ENCODE results near the gene ADTRP.

ADTRP gene

GRCh38 chr6:11756292-11756691 lies 22.3 kb downstream of the ADTRP start:
- TF ChIP-seq ZFX (IDR thresholded peaks at IDR 0.05) (no peak), CTCF (conservative IDR thresholded peaks at IDR 0.05) (no peak)
- H3K27ac ChIP-seq: no peak overlapping the region

DNA sequence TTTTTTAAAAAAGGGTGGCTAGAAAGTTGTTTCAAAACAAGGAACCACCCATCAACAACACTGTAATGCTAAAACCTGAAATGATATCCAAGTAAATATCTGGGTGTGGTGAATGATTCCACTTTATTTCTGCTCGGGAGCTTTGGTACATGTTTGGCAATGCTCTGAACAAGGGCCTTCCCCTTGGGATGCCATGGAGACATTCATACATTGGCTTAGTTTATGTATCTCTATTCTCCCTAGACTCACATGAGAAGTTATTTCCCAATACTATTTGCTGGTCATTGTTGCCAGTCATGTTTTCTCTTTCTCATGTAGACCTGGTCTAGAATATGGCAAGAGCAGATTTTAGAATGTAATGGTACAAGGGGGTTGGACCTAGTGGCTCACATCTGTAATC lies 22.9 kb downstream of the ADTRP start:
- no peak overlapping the region for H3K27ac ChIP-seq
- TF ChIP-seq CTCF (conservative IDR thresholded peaks at IDR 0.05) (no peak), ZFX (IDR thresholded peaks at IDR 0.05) (no peak)

DNA sequence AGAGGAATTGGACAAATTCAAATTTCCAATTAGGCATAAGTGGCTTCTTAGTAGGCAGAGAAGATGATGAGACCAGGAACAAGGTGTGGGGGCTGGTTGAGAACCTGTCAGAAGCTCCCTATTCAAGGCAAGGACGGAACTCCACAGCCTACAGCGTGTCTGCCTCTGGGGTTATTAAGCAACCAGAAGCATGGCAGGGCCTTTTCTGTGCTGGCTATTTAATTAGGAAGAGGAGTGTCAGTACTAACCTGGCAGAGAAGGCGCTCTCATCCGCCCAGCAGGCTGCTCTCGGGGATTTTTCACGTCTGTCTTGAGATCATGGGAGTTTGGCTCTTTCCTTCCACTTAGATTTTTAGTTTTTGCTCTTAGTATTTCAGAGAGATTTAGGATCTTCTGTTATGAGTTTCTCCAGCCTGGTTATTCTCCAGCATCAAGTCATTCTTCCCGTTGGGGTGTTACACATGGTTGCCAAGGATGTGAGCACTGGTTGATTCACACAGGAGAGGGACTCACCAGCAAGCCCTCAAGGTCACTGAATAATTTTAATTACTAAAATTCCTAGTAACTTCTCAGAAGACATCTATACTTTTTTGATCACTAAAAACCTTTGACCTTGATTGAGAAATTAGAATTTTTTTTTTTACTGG lies 23.9 kb downstream of the ADTRP start:
- TF ChIP-seq CTCF (conservative IDR thresholded peaks at IDR 0.05): no peak
- no peak for TF ChIP-seq ZFX (IDR thresholded peaks at IDR 0.05)
- no peak overlapping the region for H3K27ac ChIP-seq

DNA sequence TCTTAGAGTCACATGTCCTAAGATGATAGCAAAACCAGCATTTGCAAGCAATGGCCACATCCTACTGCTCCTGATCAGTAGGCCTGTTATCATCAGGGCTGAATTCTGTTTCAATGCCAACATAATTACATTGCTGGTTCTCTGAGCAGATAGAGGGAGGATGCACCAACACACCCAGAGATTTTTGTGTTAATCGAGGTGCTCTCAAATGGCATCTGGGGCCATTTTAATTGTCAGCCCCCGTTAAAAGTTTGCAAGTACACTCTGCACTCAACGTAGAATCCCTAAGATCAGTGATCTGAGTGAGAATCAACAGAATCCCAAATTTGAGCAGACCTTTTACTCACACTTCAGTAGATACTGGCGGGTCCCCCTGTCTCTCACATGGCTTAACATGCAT lies 24.8 kb downstream of the ADTRP start:
- no peak overlapping the region for H3K27ac ChIP-seq
- TF ChIP-seq CTCF (conservative IDR thresholded peaks at IDR 0.05): no peak
- TF ChIP-seq ZFX (IDR thresholded peaks at IDR 0.05): no peak

DNA sequence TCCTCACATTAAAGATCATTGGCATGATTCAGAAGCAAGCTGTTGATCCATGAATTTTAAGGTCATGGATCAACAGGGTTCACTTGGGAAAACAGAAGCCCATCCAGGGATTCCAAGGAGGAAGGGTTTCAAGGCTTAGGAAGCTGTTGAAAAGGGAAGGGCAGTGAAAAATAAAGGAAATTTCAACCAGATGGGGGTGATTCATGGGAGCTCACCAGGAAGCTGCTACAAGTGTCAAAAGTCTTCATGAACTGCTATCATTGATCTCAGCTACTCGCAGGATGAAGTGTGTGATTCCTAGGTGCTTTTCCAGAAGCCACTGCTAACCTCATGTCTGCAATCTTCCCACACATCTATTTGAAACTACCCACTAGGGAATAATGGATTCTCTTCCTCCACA lies 26.2 kb downstream of the ADTRP start:
- no peak for TF ChIP-seq CTCF (conservative IDR thresholded peaks at IDR 0.05)
- no peak for TF ChIP-seq ZFX (IDR thresholded peaks at IDR 0.05)
- no peak overlapping the region for H3K27ac ChIP-seq

DNA sequence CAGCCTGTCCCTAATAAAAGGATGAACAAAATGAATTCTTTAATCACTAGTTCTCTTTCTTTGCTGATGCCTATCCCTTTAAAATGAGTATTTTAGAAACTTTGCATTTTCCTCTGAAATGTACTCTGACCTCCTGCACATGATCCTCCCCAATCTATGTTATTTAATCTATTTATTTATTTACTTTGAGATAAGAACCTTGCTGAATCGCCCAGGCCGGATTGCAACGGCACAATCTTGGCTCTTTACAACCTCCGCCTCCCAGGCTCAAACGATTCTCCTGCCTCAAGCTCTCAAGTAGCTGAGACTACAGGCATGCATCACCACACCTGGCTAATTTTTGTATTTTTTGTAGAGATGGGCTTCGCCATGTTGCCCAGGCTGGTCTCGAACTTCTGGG lies 27.9 kb downstream of the ADTRP start:
- H3K27ac ChIP-seq: peak overlapping the region; percentile 54
- TF ChIP-seq ZFX (IDR thresholded peaks at IDR 0.05) (no peak), CTCF (conservative IDR thresholded peaks at IDR 0.05) (no peak)

GRCh38 chr6:11748591-11749210 lies 29.9 kb downstream of the ADTRP start:
- TF ChIP-seq ZFX (IDR thresholded peaks at IDR 0.05) (no peak), CTCF (conservative IDR thresholded peaks at IDR 0.05) (no peak)
- H3K27ac ChIP-seq: no peak overlapping the region
